Prostate gland (tissue), 2 donors: Measurements from ENCODE around the gene DOP1B. TPM values are rescaled to one million over a fixed set of nuclear protein-coding genes. Genes with fewer than 3 reads are reported as not detected.

Experiments
- DNase-seq: peaks from one replicate; pipeline ENCODE4 v3.0.0-alpha.2; 2019; ENCODE audit warnings: low spot score
- H3K27ac ChIP-seq, 2 donors: fragments of 200-600 bp; sonication (generic); 2 replicates each; pipeline ENCODE4 v1.5.1; 2017 to 2019
- H3K27me3 ChIP-seq: fragments of 200-600 bp; sonication (generic); replicated peaks from 2 replicates; pipeline ENCODE4 v1.5.1; 2019; ENCODE audit not compliant: insufficient read depth
- H3K36me3 ChIP-seq, 2 donors: fragments of 200-600 bp; sonication (generic); 1 replicate in 1 of 2; 2 replicates in 1 of 2; pipeline versions ENCODE4 v1.5.1 to v1.8.1; 2017 to 2019
- H3K4me1 ChIP-seq: fragments of 200-600 bp; sonication (generic); replicated peaks from 2 replicates; pipeline ENCODE4 v1.5.1; 2019
- H3K4me3 ChIP-seq, 2 donors: fragments of 200-600 bp; sonication (generic); 2 replicates each; pipeline ENCODE4 v1.5.1; 2017 to 2019
- H3K9me3 ChIP-seq: fragments of 200-600 bp; sonication (generic); 2 replicates; pipeline ENCODE4 v1.5.1; 2017
- POLR2A ChIP-seq: fragments of 450-650 bp; IDR thresholded peaks from one replicate; pipeline ENCODE4 v1.6.1; 2016; ENCODE audit warnings: antibody characterized with exemption, mild to moderate bottlenecking
- POLR2AphosphoS5 ChIP-seq: sonication (generic); formaldehyde crosslinking; IDR thresholded peaks from one replicate; pipeline ENCODE4 v1.6.1; 2017; ENCODE audit warnings: antibody characterized with exemption
- WGBS: methylation state at CpG from one replicate; pipeline ENCODE4 v1.1.5; 2018; 5-methylcytosine and 5-hydroxymethylcytosine counted together
- intact Hi-C: fragments of 100-400 bp; cut with DNase I; formaldehyde crosslinking; loops from one replicate; pipeline ENCODE4 v1.14.2; 2022
- total RNA-seq, 2 donors: library from RNA; depleted of rRNA; stranded (reverse); fragments of >200 nt; gene quantifications; one replicate each; pipeline ENCODE4 v1.1.0, GENCODE V29; 2016
- TF ChIP-seq, protein P1 (sequence below), 4 experiments: fragments of 200-600 bp in 2 of 4; fragments of 450-650 bp in 2 of 4; sonication (generic) in 2 of 4; IDR thresholded peaks; 1 replicate in 3 of 4; 2 replicates in 1 of 4; pipeline ENCODE4 v1.5.1; 2016 to 2019; ENCODE audit warnings: antibody characterized with exemption in 4 of 4, mild to moderate bottlenecking in 2 of 4, moderate library complexity in 2 of 4

DOP1B gene
- total RNA-seq, 2 donors from 2014 or later, result 28.4 to 93.3 TPM

DNA sequence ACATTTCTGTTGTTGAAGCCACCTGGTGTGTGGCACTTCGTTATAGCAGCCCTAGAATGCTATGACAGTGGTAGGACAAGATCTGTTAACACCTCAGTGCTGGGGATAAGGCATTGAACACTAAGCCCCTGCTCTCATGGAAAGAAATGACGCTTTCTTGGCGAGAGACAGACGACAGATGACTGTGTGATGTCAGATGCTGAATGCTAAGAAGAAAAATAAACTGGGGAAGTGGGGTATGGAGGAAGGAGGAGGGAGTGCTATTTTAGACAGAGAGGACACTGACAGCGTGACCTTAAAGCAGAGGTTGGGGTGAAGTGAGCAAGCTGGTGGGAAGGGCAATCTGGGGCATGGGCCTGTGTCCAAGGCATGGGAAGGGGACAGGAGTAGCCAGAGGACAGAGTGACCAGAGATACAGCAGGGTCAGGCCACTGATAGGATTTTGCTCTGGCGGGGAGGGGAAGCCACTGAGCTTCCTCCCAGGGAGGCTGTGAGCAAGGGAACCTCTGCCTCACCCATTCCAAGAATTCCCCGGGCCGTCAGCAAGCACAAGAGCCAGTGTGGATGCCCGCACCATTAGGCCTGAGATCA lies 15.2 kb downstream of the DOP1B start:
- no peak for DNase-seq

GRCh38 chr21:36174780-36175179 lies 18.2 kb downstream of the DOP1B start:
- TF ChIP-seq POLR2AphosphoS5 (no peak), POLR2A (no peak)
- TF ChIP-seq, protein P1, sequence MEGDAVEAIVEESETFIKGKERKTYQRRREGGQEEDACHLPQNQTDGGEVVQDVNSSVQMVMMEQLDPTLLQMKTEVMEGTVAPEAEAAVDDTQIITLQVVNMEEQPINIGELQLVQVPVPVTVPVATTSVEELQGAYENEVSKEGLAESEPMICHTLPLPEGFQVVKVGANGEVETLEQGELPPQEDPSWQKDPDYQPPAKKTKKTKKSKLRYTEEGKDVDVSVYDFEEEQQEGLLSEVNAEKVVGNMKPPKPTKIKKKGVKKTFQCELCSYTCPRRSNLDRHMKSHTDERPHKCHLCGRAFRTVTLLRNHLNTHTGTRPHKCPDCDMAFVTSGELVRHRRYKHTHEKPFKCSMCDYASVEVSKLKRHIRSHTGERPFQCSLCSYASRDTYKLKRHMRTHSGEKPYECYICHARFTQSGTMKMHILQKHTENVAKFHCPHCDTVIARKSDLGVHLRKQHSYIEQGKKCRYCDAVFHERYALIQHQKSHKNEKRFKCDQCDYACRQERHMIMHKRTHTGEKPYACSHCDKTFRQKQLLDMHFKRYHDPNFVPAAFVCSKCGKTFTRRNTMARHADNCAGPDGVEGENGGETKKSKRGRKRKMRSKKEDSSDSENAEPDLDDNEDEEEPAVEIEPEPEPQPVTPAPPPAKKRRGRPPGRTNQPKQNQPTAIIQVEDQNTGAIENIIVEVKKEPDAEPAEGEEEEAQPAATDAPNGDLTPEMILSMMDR (IDR thresholded peaks at IDR 0.05), result no peak
- intact Hi-C loops, result no loop called here
- no peaks in the 10 kb centered on the region for H3K27me3 ChIP-seq
- no peaks in the 10 kb centered on the region for H3K9me3 ChIP-seq
- DNase-seq, result no peak
- H3K4me3 ChIP-seq, result no peak overlapping the region
- no peak overlapping the region for H3K27ac ChIP-seq
- WGBS, result 95% methylated on average over 6 of the region's 6 CpGs
- no peaks in the 10 kb centered on the region for H3K36me3 ChIP-seq
- no peaks in the 10 kb centered on the region for H3K4me1 ChIP-seq

More for the DNA sequence above, 15.2 kb downstream of the DOP1B start:
- H3K27me3 ChIP-seq, result no peaks in the 10 kb centered on the region
- H3K4me1 ChIP-seq, result no peaks in the 10 kb centered on the region
- intact Hi-C loops, result no loop called here
- WGBS, result 80% methylated on average over 9 of the region's 9 CpGs
- no peak overlapping the region for H3K4me3 ChIP-seq
- no peak overlapping the region for H3K27ac ChIP-seq
- no peaks in the 10 kb centered on the region for H3K9me3 ChIP-seq
- TF ChIP-seq, protein P1 (IDR thresholded peaks at IDR 0.05), result no peak
- TF ChIP-seq POLR2AphosphoS5, result no peak
- no peak for TF ChIP-seq POLR2A
- no peaks in the 10 kb centered on the region for H3K36me3 ChIP-seq

DNA sequence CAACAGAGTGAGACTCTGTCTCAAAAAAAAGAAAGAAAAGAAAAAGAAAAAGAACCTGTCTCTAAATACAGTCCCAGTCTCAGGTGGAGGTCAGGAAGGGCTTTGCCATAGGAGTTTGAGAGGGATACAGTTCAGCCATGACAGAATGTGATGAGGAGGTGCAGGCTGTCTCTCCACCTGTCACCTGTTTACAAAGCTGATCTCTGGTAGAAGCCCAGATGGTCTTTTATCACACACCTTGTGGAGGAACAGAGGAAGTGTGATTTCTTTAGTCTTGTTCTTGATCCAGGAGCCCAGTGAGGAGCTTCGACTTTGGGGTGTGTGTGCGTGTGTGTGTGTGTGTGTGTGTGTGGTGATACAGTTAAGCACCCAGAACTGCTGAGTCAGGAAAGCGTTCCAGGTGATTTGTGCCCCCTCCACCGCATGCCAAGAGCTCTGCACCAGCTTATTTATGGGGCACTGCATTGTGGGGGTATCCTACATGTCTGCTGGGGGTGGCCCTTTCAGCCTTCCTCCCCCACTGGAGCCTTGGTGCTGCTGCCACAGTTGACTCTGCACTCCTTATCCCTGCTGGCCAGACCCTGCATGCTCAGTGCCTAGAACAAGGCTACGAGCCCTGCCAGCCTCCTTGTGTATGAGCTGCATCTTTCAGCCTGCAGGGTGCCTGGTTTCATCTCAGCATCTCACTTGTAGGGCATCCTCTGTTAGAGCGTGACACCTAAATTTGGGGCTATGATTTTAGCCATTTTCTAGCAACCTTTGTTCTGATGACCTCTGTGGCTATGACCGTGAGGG lies 19.3 kb downstream of the DOP1B start:
- Histone ChIP-seq H3K9me3 (no peaks in the 10 kb centered on the region), H3K36me3 (no peaks in the 10 kb centered on the region), H3K4me3 (no peak overlapping the region), H3K4me1 (no peaks in the 10 kb centered on the region), H3K27ac (no peak overlapping the region), H3K27me3 (no peaks in the 10 kb centered on the region)
- 86% methylated on average over 7 of the region's 7 CpGs for WGBS
- no peak for TF ChIP-seq POLR2A
- TF ChIP-seq POLR2AphosphoS5, result no peak
- intact Hi-C loops, result no loop called here
- DNase-seq, result no peak

- WGBS, result 92% methylated on average over 2 of the region's 2 CpGs
Measured at GRCh38 chr21:36178349-36178748, 21.7 kb downstream of the DOP1B start.

GRCh38 chr21:36179145-36179544 lies 22.5 kb downstream of the DOP1B start:
- no peaks in the 10 kb centered on the region for H3K36me3 ChIP-seq
- DNase-seq, result no peak
- no peaks in the 10 kb centered on the region for H3K4me1 ChIP-seq
- no peak for TF ChIP-seq POLR2A
- TF ChIP-seq POLR2AphosphoS5, result no peak
- TF ChIP-seq, protein P1 (IDR thresholded peaks at IDR 0.05), result no peak
- no peak overlapping the region for H3K27ac ChIP-seq
- no peak overlapping the region for H3K4me3 ChIP-seq
- no peaks in the 10 kb centered on the region for H3K9me3 ChIP-seq
- H3K27me3 ChIP-seq, result no peaks in the 10 kb centered on the region
- intact Hi-C loops, result no loop called here

More at GRCh38 chr21:36178349-36178748, 21.7 kb downstream of the DOP1B start:
- intact Hi-C loops, result no loop called here
- Histone ChIP-seq H3K9me3 (no peaks in the 10 kb centered on the region), H3K4me3 (no peak overlapping the region), H3K36me3 (no peaks in the 10 kb centered on the region), H3K4me1 (no peaks in the 10 kb centered on the region), H3K27ac (no peak overlapping the region), H3K27me3 (no peaks in the 10 kb centered on the region)
- no peak for DNase-seq
- TF ChIP-seq POLR2A (no peak), POLR2AphosphoS5 (no peak)
- TF ChIP-seq, protein P1 (IDR thresholded peaks at IDR 0.05), result no peak
